Glutamatergic neuron (in vitro differentiated cells): ENCODE results near the gene PIGN. TPM values are rescaled to one million over a fixed set of nuclear protein-coding genes. Genes with fewer than 3 reads are reported as not detected.

Source experiments
- DNase-seq: peaks from one replicate; pipeline ENCODE4 v3.0.0; 2022
- H3K27ac Mint-ChIP-seq: one replicate; pipeline ENCODE4 v1.8.0; 2020; ENCODE audit warnings: mild to moderate bottlenecking, mixed read lengths, inconsistent platforms; ENCODE audit not compliant: unreplicated experiment
- H3K27me3 Mint-ChIP-seq: one replicate; pipeline ENCODE4 v1.8.0; 2020; ENCODE audit warnings: mild to moderate bottlenecking, moderate library complexity, mixed read lengths, inconsistent platforms; ENCODE audit not compliant: unreplicated experiment
- H3K36me3 Mint-ChIP-seq: one replicate; pipeline ENCODE4 v1.8.0; 2020; ENCODE audit warnings: mild to moderate bottlenecking, mixed read lengths, inconsistent platforms; ENCODE audit not compliant: unreplicated experiment
- H3K4me1 Mint-ChIP-seq: one replicate; pipeline ENCODE4 v1.8.0; 2020; ENCODE audit warnings: mild to moderate bottlenecking, low read depth, mixed read lengths, inconsistent platforms; ENCODE audit not compliant: unreplicated experiment
- H3K4me3 Mint-ChIP-seq: one replicate; pipeline ENCODE4 v1.8.0; 2020; ENCODE audit warnings: mild to moderate bottlenecking, mixed read lengths, inconsistent platforms; ENCODE audit not compliant: unreplicated experiment
- H3K9me3 Mint-ChIP-seq: one replicate; pipeline ENCODE4 v1.8.0; 2020; ENCODE audit warnings: mild to moderate bottlenecking, moderate library complexity, mixed read lengths, inconsistent platforms; ENCODE audit not compliant: unreplicated experiment
- total RNA-seq: library from RNA; stranded (reverse); fragmentation: NEBNext Ultra II Directional; extraction: Animal tissue kit (Norgen Biotek cat#: 25700); gene quantifications from one replicate; pipeline ENCODE4 v1.2.1, GENCODE V29; 2021; ENCODE audit not compliant: unreplicated experiment
- TF ChIP-seq, protein P1 (sequence below): fragments of 200-600 bp; sonication (generic); IDR thresholded peaks from one replicate; pipeline ENCODE4 v1.5.0; 2021; ENCODE audit not compliant: partially characterized antibody, unreplicated experiment

The PIGN gene
- total RNA-seq, 1 donor from 2014 or later = 10.2 TPM

DNA sequence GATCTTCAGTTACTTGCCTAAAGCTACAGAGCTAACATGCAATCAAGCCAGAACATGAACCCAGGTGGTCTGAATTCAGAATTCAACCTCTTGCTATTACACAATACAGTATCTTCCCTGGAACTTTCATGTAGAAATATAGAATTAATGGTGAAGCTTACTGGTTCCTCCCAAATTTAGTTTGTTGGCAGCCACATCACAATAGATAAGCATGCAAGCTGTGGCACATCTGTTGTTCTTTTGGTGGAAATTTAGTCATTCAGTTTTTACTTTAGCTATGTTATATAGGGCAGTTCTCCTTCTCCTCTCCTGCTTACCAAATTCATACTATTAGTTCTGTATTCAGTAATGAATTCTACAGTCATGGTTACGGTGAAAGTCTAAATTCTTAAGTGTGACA, 193.0 kb downstream of the PIGN start:
- H3K4me3 Mint-ChIP-seq = no peak overlapping the region
- TF ChIP-seq, protein P1, sequence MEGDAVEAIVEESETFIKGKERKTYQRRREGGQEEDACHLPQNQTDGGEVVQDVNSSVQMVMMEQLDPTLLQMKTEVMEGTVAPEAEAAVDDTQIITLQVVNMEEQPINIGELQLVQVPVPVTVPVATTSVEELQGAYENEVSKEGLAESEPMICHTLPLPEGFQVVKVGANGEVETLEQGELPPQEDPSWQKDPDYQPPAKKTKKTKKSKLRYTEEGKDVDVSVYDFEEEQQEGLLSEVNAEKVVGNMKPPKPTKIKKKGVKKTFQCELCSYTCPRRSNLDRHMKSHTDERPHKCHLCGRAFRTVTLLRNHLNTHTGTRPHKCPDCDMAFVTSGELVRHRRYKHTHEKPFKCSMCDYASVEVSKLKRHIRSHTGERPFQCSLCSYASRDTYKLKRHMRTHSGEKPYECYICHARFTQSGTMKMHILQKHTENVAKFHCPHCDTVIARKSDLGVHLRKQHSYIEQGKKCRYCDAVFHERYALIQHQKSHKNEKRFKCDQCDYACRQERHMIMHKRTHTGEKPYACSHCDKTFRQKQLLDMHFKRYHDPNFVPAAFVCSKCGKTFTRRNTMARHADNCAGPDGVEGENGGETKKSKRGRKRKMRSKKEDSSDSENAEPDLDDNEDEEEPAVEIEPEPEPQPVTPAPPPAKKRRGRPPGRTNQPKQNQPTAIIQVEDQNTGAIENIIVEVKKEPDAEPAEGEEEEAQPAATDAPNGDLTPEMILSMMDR = no peak
- DNase-seq = no peak
- no peaks in the 10 kb centered on the region for H3K4me1 Mint-ChIP-seq
- H3K27ac Mint-ChIP-seq = no peak overlapping the region
- no peaks in the 10 kb centered on the region for H3K9me3 Mint-ChIP-seq
- H3K27me3 Mint-ChIP-seq = no peaks in the 10 kb centered on the region
- H3K36me3 Mint-ChIP-seq = no peaks in the 10 kb centered on the region

DNA sequence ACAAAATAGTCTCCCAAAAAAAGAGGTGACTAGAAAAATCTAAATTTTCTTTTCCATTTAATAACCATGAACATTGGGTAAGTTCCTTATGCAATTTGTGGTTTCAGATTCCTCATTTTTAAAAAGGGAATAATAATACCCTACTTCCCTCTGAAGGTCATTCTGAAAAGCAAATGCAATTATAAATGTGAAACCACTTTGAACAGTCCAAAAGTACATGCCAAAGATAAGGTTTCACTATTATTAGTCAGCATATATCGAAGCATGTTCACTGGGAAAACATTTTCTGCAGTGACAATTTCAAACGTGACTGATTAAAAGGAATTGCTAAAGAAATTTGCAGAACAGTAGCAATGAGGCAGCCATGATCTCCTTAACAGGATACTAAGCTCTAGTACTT, 193.9 kb downstream of the PIGN start:
- no peak overlapping the region for H3K27ac Mint-ChIP-seq
- no peaks in the 10 kb centered on the region for H3K9me3 Mint-ChIP-seq
- no peak overlapping the region for H3K4me3 Mint-ChIP-seq
- TF ChIP-seq, protein P1 = no peak
- no peaks in the 10 kb centered on the region for H3K36me3 Mint-ChIP-seq
- no peak for DNase-seq
- H3K27me3 Mint-ChIP-seq = no peaks in the 10 kb centered on the region
- H3K4me1 Mint-ChIP-seq = no peaks in the 10 kb centered on the region

DNA sequence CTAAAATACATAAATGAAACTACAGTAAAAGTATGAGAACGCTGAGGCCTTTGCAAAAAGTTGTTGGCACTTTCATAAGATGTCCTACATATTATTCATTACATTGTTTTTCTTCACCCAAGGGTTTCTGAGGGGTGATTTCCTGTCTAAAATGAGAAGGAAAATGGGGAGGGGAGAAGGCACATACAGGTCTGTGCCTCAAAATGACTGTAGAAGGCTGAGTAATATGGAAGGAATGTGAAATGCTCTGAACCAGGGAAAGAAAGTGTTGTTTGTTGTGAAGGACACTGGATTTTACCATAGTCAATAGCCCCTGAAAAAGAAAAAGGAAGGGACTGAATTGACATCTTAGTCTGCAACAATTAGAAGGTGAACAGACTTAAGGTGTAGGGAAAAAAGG, 194.6 kb downstream of the PIGN start:
- no peaks in the 10 kb centered on the region for H3K27me3 Mint-ChIP-seq
- H3K9me3 Mint-ChIP-seq = no peaks in the 10 kb centered on the region
- no peak overlapping the region for H3K4me3 Mint-ChIP-seq
- no peaks in the 10 kb centered on the region for H3K4me1 Mint-ChIP-seq
- no peak for DNase-seq
- TF ChIP-seq, protein P1 = no peak
- H3K27ac Mint-ChIP-seq = no peak overlapping the region
- no peaks in the 10 kb centered on the region for H3K36me3 Mint-ChIP-seq

DNA sequence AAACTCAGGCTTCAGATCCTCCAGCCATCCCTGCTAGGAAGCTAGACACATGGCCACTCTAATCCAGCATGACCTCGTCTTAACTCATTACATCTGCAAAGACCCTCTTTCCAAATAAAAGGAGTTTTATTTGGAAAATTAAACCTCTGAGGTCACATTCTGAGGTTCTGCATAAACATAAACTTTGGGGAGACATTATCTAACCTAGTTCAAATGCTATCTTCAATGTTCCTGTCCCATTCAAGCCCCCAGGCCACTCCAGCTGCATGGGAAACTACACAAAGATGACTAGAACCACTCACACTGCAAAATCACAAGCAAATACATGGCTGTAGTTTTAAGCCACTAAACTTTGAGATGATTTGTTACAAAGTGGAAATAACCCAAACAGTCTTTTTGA, 195.0 kb downstream of the PIGN start:
- DNase-seq = no peak
- Mint-ChIP-seq H3K27me3 (no peaks in the 10 kb centered on the region), H3K36me3 (no peaks in the 10 kb centered on the region), H3K27ac (no peak overlapping the region), H3K4me1 (no peaks in the 10 kb centered on the region), H3K4me3 (no peak overlapping the region), H3K9me3 (no peaks in the 10 kb centered on the region)
- TF ChIP-seq, protein P1 = no peak

DNA sequence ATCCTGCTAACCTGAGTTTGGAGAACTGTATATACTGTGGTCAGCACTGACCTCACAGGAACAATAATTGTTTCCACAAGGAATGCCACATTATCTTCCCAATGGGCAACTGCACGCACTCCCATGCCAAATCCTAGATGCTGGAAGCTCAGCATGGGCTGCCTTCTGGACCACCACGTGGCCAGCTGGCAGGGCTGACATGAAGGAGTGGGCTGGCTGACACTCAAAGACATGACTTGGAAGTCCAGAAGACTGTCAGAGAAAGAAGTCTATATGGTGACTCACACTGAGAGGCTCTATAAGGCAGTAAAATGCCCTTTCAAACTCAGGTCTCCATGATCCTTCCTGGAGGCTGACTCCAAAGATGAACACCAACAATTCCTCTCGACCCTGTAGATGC, 195.7 kb downstream of the PIGN start:
- H3K9me3 Mint-ChIP-seq = no peaks in the 10 kb centered on the region
- H3K27me3 Mint-ChIP-seq = no peaks in the 10 kb centered on the region
- no peaks in the 10 kb centered on the region for H3K4me1 Mint-ChIP-seq
- no peaks in the 10 kb centered on the region for H3K36me3 Mint-ChIP-seq
- TF ChIP-seq, protein P1 = no peak
- H3K4me3 Mint-ChIP-seq = no peak overlapping the region
- DNase-seq = no peak
- H3K27ac Mint-ChIP-seq = no peak overlapping the region

Other genes with a start within 250 kb of the PIGN start
- gene RELCH, start 199 bp upstream of the PIGN start, total RNA-seq = 44.6 TPM
- 1.2 TPM for gene TNFRSF11A, start 138.3 kb upstream of the PIGN start, total RNA-seq